Measurements from ENCODE around the gene RSPH9.

DNA sequence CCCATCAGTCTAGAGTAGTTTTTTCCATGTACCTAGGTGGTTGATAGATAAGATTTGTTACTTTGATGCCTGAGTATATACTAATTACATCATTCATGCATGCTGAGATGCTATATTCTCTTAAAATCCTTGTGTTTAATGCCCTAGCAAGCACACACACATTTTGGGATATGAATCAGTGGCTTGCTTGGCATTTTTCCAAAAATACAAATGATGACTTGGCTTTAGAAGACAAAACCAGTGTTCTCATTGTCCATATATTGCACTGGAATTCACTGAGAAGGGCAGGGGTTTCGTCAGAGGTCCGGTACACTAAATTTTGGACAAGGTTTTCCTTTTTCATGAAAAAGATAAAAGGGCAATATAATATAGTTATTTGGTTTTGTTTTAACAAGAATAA lies 40.7 kb upstream of the RSPH9 start:
- TF ChIP-seq POLR2AphosphoS5 (IDR thresholded peaks at IDR 0.05; ENCODE audit: borderline replicate concordance, low read depth, low read length): no peak
- TF ChIP-seq EZH2 (IDR thresholded peaks at IDR 0.05): no peak
